Endothelial cell of hepatic sinusoid (primary cell): ENCODE data around the gene SPACDR.

Experiments used
- in situ Hi-C: cut with HindIII; loops from 2 replicates; pipeline ENCODE4 v1.10.0; 2017; ENCODE audit warnings: low sequenced_read_pairs

SPACDR gene

DNA sequence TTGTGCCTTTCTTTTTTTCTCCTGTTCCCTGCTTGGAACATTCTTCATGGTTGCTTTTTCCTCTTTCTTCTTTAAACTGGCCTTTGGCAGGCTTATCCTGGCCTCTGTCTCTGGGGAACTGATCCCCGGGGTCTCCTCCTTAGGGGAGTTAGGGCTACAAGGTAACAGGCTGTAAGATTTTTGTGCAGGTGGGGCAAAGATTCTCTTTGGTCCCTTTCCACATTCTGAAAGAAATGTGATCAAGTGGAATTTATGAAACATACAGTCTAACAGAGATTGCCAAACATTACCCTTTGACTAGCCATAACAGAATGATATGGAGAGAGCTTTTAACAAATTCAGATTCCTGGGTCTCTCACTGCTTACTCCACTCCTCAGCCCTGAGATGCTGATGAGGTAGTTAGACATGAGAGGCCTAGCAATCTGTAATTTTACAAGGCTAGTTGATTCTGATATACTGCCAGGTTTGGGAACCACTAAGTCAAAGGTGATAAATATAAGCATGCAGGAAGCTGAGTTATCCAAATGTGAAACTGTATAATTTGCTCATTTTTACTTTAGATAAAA lies 44.3 kb downstream of the SPACDR start:
- in situ Hi-C loops = no loop called here

DNA sequence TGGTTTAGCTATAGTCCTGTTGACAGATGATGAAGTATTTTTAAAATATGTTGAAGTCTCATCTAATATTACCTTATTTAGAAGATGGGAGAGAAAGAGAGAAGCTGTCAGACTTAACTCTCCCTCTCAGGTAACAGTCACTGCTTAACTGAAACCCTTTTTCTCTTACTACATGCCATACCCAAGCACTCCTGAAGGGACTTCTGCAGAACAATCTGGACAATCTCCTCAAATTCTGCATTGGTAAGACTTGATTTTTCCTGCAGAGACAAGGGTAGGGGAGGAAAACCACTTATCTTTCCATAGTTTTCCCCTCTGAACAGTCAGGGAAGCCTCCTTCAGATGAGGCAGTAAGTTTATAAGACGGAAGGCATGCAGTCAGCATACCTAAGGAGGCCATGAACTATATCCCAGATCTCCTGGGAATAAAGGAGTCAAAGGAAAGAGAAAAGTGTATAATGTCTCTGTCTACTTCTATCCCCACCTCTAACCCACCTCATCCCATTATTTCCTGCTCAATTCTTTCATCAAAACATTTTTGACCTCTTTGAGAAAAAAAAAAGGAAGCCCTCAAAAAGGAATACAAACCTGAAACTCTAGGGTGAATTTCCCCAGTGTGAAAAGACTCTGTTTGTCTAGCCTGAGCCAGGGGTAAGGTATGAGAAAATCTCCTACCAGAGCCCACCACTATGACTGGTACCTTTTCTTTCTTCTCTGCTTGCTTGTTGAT lies 45.0 kb downstream of the SPACDR start:
- in situ Hi-C loops = no loop called here

DNA sequence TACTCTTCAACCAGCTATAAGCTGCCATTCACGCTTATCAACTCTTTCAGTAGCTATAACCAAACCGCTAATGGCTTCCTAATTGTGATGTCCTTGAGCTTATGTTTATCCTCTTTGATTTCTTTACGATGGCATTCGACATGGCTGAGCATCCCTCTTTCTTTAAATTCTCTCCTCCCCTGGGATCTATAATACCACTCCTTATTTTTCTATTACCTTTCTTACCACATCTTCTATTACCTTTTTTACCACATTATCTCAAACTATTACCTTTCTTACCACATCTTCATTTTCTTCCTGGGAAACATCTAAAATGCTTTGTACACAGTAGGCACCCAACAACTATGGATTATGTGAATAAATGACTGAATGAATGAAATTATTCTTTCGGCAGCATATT lies 48.6 kb downstream of the SPACDR start:
- in situ Hi-C loops = no loop called here

DNA sequence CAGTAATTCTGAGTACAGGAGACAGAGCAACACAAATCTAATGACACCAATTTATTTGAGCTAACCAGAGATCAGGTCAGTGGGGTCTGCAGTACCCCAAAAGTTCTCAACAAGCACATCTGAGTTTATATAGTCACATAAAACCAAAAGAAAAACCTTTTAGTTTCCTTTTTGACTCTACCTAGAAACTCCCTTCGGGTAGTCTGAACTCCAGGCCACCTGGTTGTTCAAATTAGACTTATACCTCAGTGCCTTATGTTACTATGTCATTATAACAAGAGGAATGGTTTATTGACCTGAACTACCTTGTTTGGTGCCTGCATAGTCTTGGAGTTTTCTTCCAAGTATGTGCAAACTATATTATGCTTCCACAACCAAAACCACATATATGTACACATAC lies 50.2 kb downstream of the SPACDR start:
- in situ Hi-C loops = loop anchor here (5.0 kb wide), 1 partner anchor 67 kb away; no protein-coding TSS in a partner anchor

DNA sequence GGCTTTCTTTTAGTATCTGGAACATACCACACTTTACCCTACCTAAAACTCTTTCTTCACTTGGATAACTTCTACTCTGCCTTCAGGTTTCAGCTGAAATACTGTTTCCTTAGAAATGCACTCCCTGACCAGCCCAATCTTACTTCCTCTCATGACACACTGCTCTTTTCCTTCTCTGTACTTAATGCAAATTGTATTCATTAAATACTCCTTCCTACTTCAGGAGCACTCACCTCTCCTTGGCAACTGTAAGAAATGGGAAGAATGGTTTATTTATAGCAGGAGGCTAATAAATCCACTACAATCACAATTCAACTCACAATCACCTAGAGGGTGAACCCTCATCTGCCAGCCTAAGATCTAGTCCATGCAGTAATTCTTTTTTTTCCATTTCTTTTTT lies 50.7 kb downstream of the SPACDR start:
- in situ Hi-C loops = loop anchor here (5.0 kb wide), 1 partner anchor 66 kb away; no protein-coding TSS in a partner anchor

DNA sequence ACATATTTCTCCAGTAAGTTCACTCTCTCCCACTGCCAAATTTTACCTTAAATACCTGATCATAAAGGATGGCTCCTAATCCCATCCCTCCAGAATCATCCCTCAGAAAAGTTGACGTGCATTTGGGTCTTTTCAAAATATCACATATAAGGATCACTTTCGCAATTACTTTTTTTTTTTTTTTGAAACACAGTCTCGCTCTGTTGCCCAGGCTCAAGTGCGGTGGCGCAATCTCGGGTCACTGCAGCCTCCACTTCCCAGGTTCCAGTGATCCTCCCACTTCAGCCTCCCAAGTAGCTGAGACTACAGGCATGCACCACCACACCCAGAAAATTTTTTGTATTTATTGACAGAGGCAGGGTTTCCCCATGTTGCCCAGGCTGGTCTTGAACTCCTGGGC lies 53.0 kb downstream of the SPACDR start:
- in situ Hi-C loops = loop anchor here (5.0 kb wide), 1 partner anchor 64 kb away; no protein-coding TSS in a partner anchor

- in situ Hi-C loops = no loop called here
These were observed 56.5 kb downstream of the SPACDR start for GRCh38 chr7:100407285-100408180.

GRCh38 chr7:100406767-100407166 lies 57.3 kb downstream of the SPACDR start:
- in situ Hi-C loops = no loop called here
